Fibroblast of the aortic adventitia (primary cell): ENCODE results near the gene MYL11. TPM values are rescaled to one million over a fixed set of nuclear protein-coding genes. Genes with fewer than 3 reads are reported as not detected.

ENCODE experiments used
- DNase-seq: peaks from one replicate; pipeline ENCODE4 v3.0.0-alpha.2; 2010; ENCODE audit warnings: low read depth
- H3K4me3 ChIP-seq: 2 replicates; pipeline ENCODE4 v1.5.1; 2011; ENCODE audit warnings: low read depth, mild to moderate bottlenecking, control low read depth, low read length, moderate library complexity
- CTCF ChIP-seq: IDR thresholded peaks from 2 replicates; pipeline ENCODE4 v1.5.1; 2011; ENCODE audit warnings: mild to moderate bottlenecking, low read length, control low read depth, inconsistent platforms; ENCODE audit not compliant: insufficient read depth
- total RNA-seq: library from RNA; depleted of rRNA; stranded (reverse); fragments of >200 nt; gene quantifications from 2 replicates; pipeline ENCODE4 v1.2.3, GENCODE V29; 2012; ENCODE audit warnings: low replicate concordance

The MYL11 gene
- total RNA-seq, 1 donor, result not detected

DNA sequence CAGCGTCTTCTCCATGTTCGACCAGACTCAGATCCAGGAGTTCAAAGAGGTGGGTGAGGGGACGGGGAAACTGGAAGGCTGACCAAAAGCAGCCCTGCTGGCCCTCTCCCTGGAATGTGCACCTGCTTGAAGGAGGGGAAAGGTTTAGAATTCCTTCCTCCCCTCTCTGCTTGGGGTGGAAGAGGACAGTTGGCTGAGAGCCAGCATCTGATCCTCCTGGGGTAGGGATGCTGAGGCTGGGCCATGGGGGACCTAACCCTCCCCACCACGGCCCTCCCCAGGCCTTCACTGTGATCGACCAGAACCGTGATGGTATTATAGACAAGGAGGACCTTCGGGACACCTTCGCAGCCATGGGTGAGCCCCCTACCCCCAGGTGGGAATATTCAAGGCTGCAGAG lies 1.3 kb downstream of the MYL11 start:
- H3K4me3 ChIP-seq, result no peak overlapping the region
- no peak for TF ChIP-seq CTCF
- no peak for DNase-seq

DNA sequence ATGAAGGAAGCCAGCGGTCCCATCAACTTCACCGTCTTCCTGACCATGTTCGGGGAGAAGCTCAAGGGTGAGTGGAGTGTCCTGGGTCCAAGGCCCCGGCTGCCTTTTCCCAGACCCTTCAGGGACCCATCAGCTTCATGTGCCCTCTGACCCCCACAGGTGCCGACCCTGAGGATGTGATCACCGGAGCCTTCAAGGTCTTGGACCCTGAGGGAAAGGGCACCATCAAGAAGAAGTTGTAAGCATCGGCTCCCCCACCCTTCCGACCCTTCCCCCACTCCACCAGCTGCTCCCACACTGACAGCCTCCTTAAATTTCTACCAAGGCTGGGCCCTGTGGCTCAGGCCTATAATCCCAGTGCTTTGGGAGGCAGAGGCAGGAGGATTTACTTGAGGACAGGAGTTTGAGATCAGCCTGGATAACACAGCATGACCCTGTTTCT lies 1.9 kb downstream of the MYL11 start:
- TF ChIP-seq CTCF, result no peak
- H3K4me3 ChIP-seq, result no peak overlapping the region
- no peak for DNase-seq

DNA sequence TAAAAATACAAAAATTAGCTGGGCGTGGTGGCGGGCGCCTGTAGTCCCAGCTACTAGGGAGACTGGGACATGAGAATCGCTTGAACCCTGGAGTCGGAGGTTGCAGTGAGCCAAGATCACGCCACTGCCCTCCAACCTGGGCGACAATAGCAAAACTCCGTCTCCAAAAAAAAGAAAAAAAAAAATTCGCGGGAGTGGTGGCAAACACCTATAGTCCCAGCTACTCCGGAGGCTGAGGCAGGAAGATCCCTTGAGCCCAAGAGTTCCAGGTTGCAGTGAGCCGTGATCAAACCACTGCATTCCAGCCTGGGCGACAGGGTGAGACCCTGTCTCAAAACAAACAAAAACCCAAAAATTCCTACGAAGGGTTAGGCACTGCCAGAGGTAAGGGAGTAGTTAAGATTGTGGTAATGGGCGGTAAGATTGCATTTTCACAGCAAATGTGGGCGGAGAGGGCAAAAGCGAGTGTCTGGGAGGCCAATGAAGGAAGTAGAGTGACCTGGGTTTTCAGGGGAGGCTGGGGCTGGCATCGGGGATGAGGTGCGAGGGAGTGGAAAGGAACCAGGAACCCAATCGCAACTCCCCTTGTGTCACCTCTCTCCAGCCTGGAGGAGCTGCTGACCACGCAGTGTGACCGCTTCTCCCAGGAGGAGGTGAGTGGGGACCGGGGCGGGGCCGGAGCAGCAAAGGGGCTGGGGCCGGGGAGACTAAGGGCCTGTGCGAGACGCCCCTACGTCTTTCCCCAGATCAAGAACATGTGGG lies 2.6 kb downstream of the MYL11 start:
- no peak for DNase-seq
- peak overlapping the region; percentile 44 for H3K4me3 ChIP-seq
- TF ChIP-seq CTCF, result no peak

- TF ChIP-seq CTCF, result no peak
- DNase-seq, result peak; percentile 88
- peak overlapping the region; percentile 63 for H3K4me3 ChIP-seq
Measured at GRCh38 chr16:30377812-30378235, 3.2 kb downstream of the MYL11 start.

GRCh38 chr16:30378236-30379157 lies 3.9 kb downstream of the MYL11 start:
- peak overlapping the region; percentile 83 for H3K4me3 ChIP-seq
- peak; percentile 37 for TF ChIP-seq CTCF
- DNase-seq, result peak; percentile 95

DNA sequence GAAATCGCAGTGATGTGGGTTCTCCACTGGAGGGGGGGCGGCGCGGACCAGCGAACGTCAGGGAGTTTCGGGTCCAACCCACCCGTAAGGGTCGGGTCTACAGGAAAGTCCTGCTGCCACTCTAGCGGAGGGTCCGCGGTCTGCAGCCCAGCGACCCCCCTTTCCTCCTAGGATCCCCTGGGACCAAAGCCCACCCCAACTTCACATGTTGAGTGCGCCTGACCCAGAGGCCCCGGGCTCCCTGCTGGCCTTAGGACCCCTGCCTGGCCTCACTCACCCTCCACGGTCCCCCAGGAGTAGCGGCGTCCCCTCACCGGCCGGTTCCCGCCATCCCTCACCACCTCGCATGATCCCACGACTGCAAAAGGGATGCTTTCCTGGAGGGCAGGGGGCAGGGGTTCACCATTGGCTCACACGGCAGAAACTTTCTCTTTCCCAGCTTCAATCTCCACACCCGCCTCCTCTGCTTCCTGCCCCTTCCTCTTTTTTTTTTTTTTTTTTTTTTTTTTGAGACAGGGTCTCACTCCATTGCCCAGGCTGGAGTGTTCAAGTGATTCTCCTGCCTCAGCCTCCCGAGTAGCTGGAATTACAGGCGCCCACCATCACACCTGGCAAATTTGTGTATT lies 4.7 kb downstream of the MYL11 start:
- DNase-seq, result no peak
- H3K4me3 ChIP-seq, result peak overlapping the region; percentile 83

More for the DNA sequence above, 4.7 kb downstream of the MYL11 start:
- TF ChIP-seq CTCF, result no peak
